H1 (cell line): Measurements from ENCODE around the gene MCF2L. TPM values are rescaled to one million over a fixed set of nuclear protein-coding genes. Genes with fewer than 3 reads are reported as not detected.
"Not testable (repeated sequence)": the region's sequence is repeated elsewhere in the genome, so short reads cannot be mapped to it uniquely, and the experiment has no call there.

Source experiments
- CTCF ChIA-PET: fragments of 300-600 bp; sonication (Branson Sonifier 250); formaldehyde crosslinking; loops from one replicate; lab custom pipeline; 2021; ENCODE audit not compliant: partially characterized antibody; lab: Charles Lee
- POLR2A ChIA-PET: fragments of 300-600 bp; sonication (Branson Sonifier 250); formaldehyde crosslinking; loops from one replicate; lab custom pipeline; 2021; ENCODE audit warnings: inconsistent platforms; ENCODE audit not compliant: partially characterized antibody; lab: Charles Lee
- DNase-seq, 2 experiments: peaks; one replicate each; pipeline versions ENCODE4 v3.0.0 to v3.0.0-alpha.2; 2010 to 2022; ENCODE audit warnings: low spot score in 2 of 2, low read depth in 1 of 2, mixed read lengths in 1 of 2
- FAIRE-seq: peaks from 2 replicates; lab custom pipeline; 2011; peaks lifted over from hg19 to GRCh38; lab: Jason Lieb, UNC
- H2AFZ ChIP-seq: 2 replicates; pipeline ENCODE4 v1.8.1; 2012; ENCODE audit warnings: low read length, inconsistent platforms
- H2AK5ac ChIP-seq: 2 replicates; pipeline ENCODE4 v1.6.1; 2013; ENCODE audit warnings: low read depth, low read length
- H2BK120ac ChIP-seq: replicated peaks from 2 replicates; pipeline ENCODE3; 2013; ENCODE audit warnings: low read depth, low read length, inconsistent platforms
- H2BK12ac ChIP-seq: 2 replicates; pipeline ENCODE4 v1.6.1; 2013; ENCODE audit warnings: low read depth, low read length
- H2BK15ac ChIP-seq: 2 replicates; pipeline ENCODE4 v1.6.1; 2013; ENCODE audit warnings: low read length
- H2BK20ac ChIP-seq: 2 replicates; pipeline ENCODE4 v1.6.1; 2013; ENCODE audit warnings: low read length
- H2BK5ac ChIP-seq: 2 replicates; pipeline ENCODE4 v1.6.1; 2013; ENCODE audit warnings: low read depth, low read length
- H3K14ac ChIP-seq: 2 replicates; pipeline ENCODE4 v1.6.1; 2013; ENCODE audit warnings: inconsistent platforms; ENCODE audit not compliant: insufficient read length
- H3K18ac ChIP-seq: 2 replicates; pipeline ENCODE4 v1.6.1; 2013; ENCODE audit warnings: low read length; ENCODE audit errors: extremely low read depth
- H3K23ac ChIP-seq: 2 replicates; pipeline ENCODE4 v1.6.1; 2013; ENCODE audit warnings: inconsistent platforms; ENCODE audit not compliant: insufficient read length
- H3K23me2 ChIP-seq: 2 replicates; pipeline ENCODE4 v1.6.1; 2013; ENCODE audit warnings: low read depth, low read length
- H3K27ac ChIP-seq: 2 replicates; pipeline ENCODE4 v1.6.1; 2011; ENCODE audit warnings: low read depth, low read length, inconsistent platforms
- H3K27me3 ChIP-seq, 4 experiments: replicated peaks in 1 of 4; 1 replicate in 1 of 4; 2 replicates in 3 of 4; pipeline versions ENCODE4 v1.6.1 to v1.8.1; 2011 to 2013; ENCODE audit warnings: low read length in 3 of 4, mild to moderate bottlenecking in 3 of 4, inconsistent platforms in 2 of 4, mixed read lengths in 2 of 4, moderate library complexity in 1 of 4; ENCODE audit not compliant: control insufficient read depth in 3 of 4, insufficient read depth in 3 of 4; ENCODE audit errors: extremely low read depth in 1 of 4
- H3K36me3 ChIP-seq, 4 experiments: 2 replicates each; pipeline versions ENCODE4 v1.6.1 to v1.8.1; 2011 to 2013; ENCODE audit warnings: mild to moderate bottlenecking in 4 of 4, low read length in 3 of 4, moderate library complexity in 2 of 4, control low read depth in 1 of 4, inconsistent platforms in 1 of 4; ENCODE audit not compliant: insufficient read depth in 4 of 4, control insufficient read depth in 2 of 4
- H3K4ac ChIP-seq: replicated peaks from 2 replicates; pipeline ENCODE3; 2013; ENCODE audit warnings: low read length, low read depth, mixed read lengths, inconsistent platforms; ENCODE audit not compliant: insufficient read length
- H3K4me1 ChIP-seq, 4 experiments: replicated peaks in 1 of 4; 1 replicate in 1 of 4; 2 replicates in 3 of 4; pipeline versions ENCODE4 v1.6.1 to v1.8.1; 2011 to 2013; ENCODE audit warnings: low read length in 3 of 4, inconsistent platforms in 2 of 4, mixed read lengths in 1 of 4; ENCODE audit not compliant: insufficient read depth in 4 of 4, control insufficient read depth in 3 of 4
- H3K4me2 ChIP-seq, 2 experiments: 2 replicates each; pipeline versions ENCODE4 v1.6.1 to v1.8.1; 2011 to 2013; ENCODE audit warnings: low read depth in 2 of 2, low read length in 2 of 2, control low read depth in 1 of 2, inconsistent platforms in 1 of 2, mild to moderate bottlenecking in 1 of 2; ENCODE audit not compliant: insufficient read depth in 1 of 2
- H3K4me3 ChIP-seq, 4 experiments: fragments of 200-600, 300-600 bp in 1 of 4; sonication (generic), shearing (Covaris generic), sonication (Bioruptor Twin) in 1 of 4; 2 replicates each; pipeline versions ENCODE4 v1.5.1 to v1.8.1; 2011 to 2016; ENCODE audit warnings: low read length in 4 of 4, low read depth in 3 of 4, control low read depth in 2 of 4, inconsistent platforms in 2 of 4, mild to moderate bottlenecking in 2 of 4, mixed read lengths in 1 of 4, moderate library complexity in 1 of 4; ENCODE audit not compliant: insufficient read depth in 2 of 4; ENCODE audit errors: extremely low read depth in 1 of 4
- H3K56ac ChIP-seq: replicated peaks from 2 replicates; pipeline ENCODE3; 2013; ENCODE audit warnings: low read depth, mild to moderate bottlenecking, mixed read lengths, low read length, inconsistent platforms; ENCODE audit not compliant: insufficient read length
- H3K79me1 ChIP-seq: 2 replicates; pipeline ENCODE4 v1.6.1; 2013; ENCODE audit warnings: low read depth, low read length, control low read depth
- H3K79me2 ChIP-seq, 2 experiments: 2 replicates each; pipeline versions ENCODE4 v1.6.1 to v1.8.1; 2012 to 2013; ENCODE audit warnings: low read length in 2 of 2, mild to moderate bottlenecking in 2 of 2, inconsistent platforms in 1 of 2; ENCODE audit not compliant: insufficient read depth in 2 of 2, control insufficient read depth in 1 of 2
- H3K9ac ChIP-seq, 4 experiments: replicated peaks in 1 of 4; 1 replicate in 1 of 4; 2 replicates in 3 of 4; pipeline versions ENCODE4 v1.6.1 to v1.8.1; 2011 to 2013; ENCODE audit warnings: low read depth in 3 of 4, low read length in 3 of 4, control low read depth in 2 of 4, mild to moderate bottlenecking in 2 of 4, moderate library complexity in 2 of 4, inconsistent platforms in 1 of 4; ENCODE audit errors: extremely low read depth in 1 of 4
- H3K9me3 ChIP-seq, 2 experiments: 2 replicates each; pipeline versions ENCODE4 v1.6.1 to v1.8.1; 2012 to 2013; ENCODE audit warnings: mild to moderate bottlenecking in 2 of 2, moderate library complexity in 2 of 2, control low read depth in 1 of 2, inconsistent platforms in 1 of 2, low read depth in 1 of 2, low read length in 1 of 2, mixed read lengths in 1 of 2; ENCODE audit not compliant: insufficient read depth in 2 of 2
- H4K20me1 ChIP-seq, 2 experiments: replicated peaks in 1 of 2; 2 replicates each; pipeline versions ENCODE3 to v1.8.1; 2011 to 2013; ENCODE audit warnings: inconsistent platforms in 2 of 2, low read length in 2 of 2, mild to moderate bottlenecking in 1 of 2; ENCODE audit not compliant: insufficient read depth in 2 of 2, control insufficient read depth in 1 of 2
- H4K5ac ChIP-seq: 2 replicates; pipeline ENCODE4 v1.6.1; 2013; ENCODE audit warnings: low read length, low read depth, mixed read lengths, inconsistent platforms; ENCODE audit not compliant: insufficient read length
- H4K8ac ChIP-seq: 2 replicates; pipeline ENCODE4 v1.8.0; 2013; ENCODE audit warnings: mild to moderate bottlenecking, moderate library complexity, low read length, inconsistent platforms; ENCODE audit not compliant: insufficient read depth; ENCODE audit errors: extremely low read depth
- H4K91ac ChIP-seq: replicated peaks from 2 replicates; pipeline ENCODE3; 2013; ENCODE audit warnings: low read length, mixed read lengths, inconsistent platforms; ENCODE audit not compliant: insufficient read length
- WGBS, 2 experiments: shearing (Covaris generic) in 1 of 2; methylation state at CpG; one replicate each; pipeline versions ENCODE4 v1.1.6 to v1.1.7; 2013 to 2015; ENCODE audit warnings: low lambda C conversion rate in 2 of 2, mixed read lengths in 2 of 2, inconsistent platforms in 1 of 2, low coverage in 1 of 2, missing lambda C conversion rate in 1 of 2; ENCODE audit not compliant: insufficient replicate concordance in 2 of 2, insufficient coverage in 1 of 2, insufficient read length in 1 of 2; ENCODE audit errors: extremely low coverage in 1 of 2, missing lambda C conversion rate in 1 of 2; 5-methylcytosine and 5-hydroxymethylcytosine counted together
- polyA plus RNA-seq, 7 experiments: library from polyadenylated mRNA; depleted of rRNA in 3 of 7; stranded (reverse) in 5 of 7; unstranded in 2 of 7; fragments of >200 nt in 5 of 7; fragments of 200-250 nt in 2 of 7; gene quantifications; 1 replicate in 5 of 7; 2 replicates in 1 of 7; 4 replicates in 1 of 7; pipeline versions ENCODE4 v1.2.1 to v1.2.3, GENCODE V29; 2011 to 2013; ENCODE audit warnings: missing spikeins in 2 of 7, mixed read lengths in 2 of 7
- total RNA-seq: library from RNA; stranded (reverse); fragmentation: NEBNext Ultra II Directional; extraction: Animal tissue kit (Norgen Biotek cat#: 25700); gene quantifications from 2 replicates; pipeline ENCODE4 v1.2.1, GENCODE V29; 2021

Gene MCF2L
- total and polyA plus RNA-seq, 2 of the 8 experiments (the other 6 are each of a cell fraction or from before 2014, with no cell fraction given), result 10.1 to 24.4 TPM

DNA sequence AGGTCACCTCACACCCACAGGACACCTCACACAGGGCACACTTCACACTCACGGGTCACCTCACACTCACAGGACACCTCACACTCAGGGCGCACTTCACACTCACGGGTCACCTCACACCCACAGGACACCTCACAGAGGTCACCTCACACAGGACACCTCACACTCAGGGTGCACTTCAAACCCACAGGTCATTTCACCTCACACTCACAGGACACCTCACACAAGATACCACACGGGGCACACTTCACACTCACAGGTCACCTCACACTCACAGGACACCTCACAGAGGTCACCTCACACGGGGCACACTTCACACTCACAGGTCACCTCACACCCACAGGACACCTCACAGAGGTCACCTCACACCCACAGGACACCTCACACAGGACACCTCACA is 142.8 kb downstream of the MCF2L start:
- CTCF ChIA-PET, H3K4me1 ChIP-seq, H3K4ac ChIP-seq, H4K8ac ChIP-seq, POLR2A ChIA-PET, H4K5ac ChIP-seq, H2BK12ac ChIP-seq, DNase-seq, H3K36me3 ChIP-seq, H3K9ac ChIP-seq, H3K79me2 ChIP-seq, H4K91ac ChIP-seq, H2BK120ac ChIP-seq, FAIRE-seq, H3K14ac ChIP-seq, H2AK5ac ChIP-seq, H2BK5ac ChIP-seq, H4K20me1 ChIP-seq, H2BK15ac ChIP-seq, H3K18ac ChIP-seq, H3K9me3 ChIP-seq, H3K79me1 ChIP-seq, H2AFZ ChIP-seq, H2BK20ac ChIP-seq, H3K56ac ChIP-seq, H3K4me2 ChIP-seq, H3K4me3 ChIP-seq, H3K23ac ChIP-seq, H3K27ac ChIP-seq: not testable (repeated sequence)
- Histone ChIP-seq H3K27me3 (peaks cover 21 to 24% (median 23%) of the 10 kb centered on the region in 4 experiments; a peak in 6 of 7 replicates), H3K23me2 (peaks cover 12% of the 10 kb centered on the region; the same call in 1 of the 2 replicates)
- WGBS, 2 experiments, result 95% methylated on average over 5 of the region's 5 CpGs; no CpG with 5 or more reads in 1 of the 2 experiments

DNA sequence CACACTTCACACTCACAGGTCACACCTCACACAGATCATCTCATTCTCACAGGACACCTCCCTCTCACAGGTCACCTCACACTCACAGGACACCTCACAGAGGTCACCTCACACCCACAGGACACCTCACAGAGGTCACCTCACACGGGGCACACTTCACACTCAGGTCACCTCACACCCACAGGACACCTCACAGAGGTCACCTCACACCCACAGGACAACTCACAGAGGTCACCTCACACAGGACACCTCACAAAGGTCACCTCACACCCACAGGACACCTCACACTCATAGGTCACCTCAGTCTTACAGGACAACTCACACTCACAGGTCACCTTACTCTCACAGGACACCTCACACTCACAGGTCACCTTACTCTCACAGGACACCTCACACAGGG is 143.5 kb downstream of the MCF2L start:
- H4K91ac ChIP-seq, FAIRE-seq, H4K5ac ChIP-seq, H3K9ac ChIP-seq, H3K36me3 ChIP-seq, H3K4me3 ChIP-seq, H2BK120ac ChIP-seq, H3K4me1 ChIP-seq, H2AFZ ChIP-seq, H3K18ac ChIP-seq, H3K9me3 ChIP-seq, H3K56ac ChIP-seq, H2BK15ac ChIP-seq, H2AK5ac ChIP-seq, H3K79me2 ChIP-seq, H3K4ac ChIP-seq, H4K8ac ChIP-seq, H3K14ac ChIP-seq, POLR2A ChIA-PET, H2BK20ac ChIP-seq, H2BK5ac ChIP-seq, H3K4me2 ChIP-seq, H2BK12ac ChIP-seq, H3K23ac ChIP-seq, H3K79me1 ChIP-seq, H4K20me1 ChIP-seq, H3K27ac ChIP-seq, DNase-seq: not testable (repeated sequence)
- Histone ChIP-seq H3K23me2 (peaks cover 12% of the 10 kb centered on the region; the same call in 1 of the 2 replicates), H3K27me3 (peaks cover 21 to 24% (median 23%) of the 10 kb centered on the region in 4 experiments; a peak in 6 of 7 replicates)
- CTCF ChIA-PET, result interaction anchor here (1.4 kb wide), 1 partner anchor 26 kb away, joined by 5 read pairs; no protein-coding TSS in a partner anchor
- WGBS, 2 experiments, result 80% methylated on average over 1 of the region's 1 CpG; no CpG with 5 or more reads in 1 of the 2 experiments
